ENCODE results near the gene PHC2. TPM values are rescaled to one million over a fixed set of nuclear protein-coding genes. Genes with fewer than 3 reads are reported as not detected.

The PHC2 gene, protein sequence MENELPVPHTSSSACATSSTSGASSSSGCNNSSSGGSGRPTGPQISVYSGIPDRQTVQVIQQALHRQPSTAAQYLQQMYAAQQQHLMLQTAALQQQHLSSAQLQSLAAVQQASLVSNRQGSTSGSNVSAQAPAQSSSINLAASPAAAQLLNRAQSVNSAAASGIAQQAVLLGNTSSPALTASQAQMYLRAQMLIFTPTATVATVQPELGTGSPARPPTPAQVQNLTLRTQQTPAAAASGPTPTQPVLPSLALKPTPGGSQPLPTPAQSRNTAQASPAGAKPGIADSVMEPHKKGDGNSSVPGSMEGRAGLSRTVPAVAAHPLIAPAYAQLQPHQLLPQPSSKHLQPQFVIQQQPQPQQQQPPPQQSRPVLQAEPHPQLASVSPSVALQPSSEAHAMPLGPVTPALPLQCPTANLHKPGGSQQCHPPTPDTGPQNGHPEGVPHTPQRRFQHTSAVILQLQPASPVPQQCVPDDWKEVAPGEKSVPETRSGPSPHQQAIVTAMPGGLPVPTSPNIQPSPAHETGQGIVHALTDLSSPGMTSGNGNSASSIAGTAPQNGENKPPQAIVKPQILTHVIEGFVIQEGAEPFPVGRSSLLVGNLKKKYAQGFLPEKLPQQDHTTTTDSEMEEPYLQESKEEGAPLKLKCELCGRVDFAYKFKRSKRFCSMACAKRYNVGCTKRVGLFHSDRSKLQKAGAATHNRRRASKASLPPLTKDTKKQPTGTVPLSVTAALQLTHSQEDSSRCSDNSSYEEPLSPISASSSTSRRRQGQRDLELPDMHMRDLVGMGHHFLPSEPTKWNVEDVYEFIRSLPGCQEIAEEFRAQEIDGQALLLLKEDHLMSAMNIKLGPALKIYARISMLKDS
- total RNA-seq, result 99.5 to 104 TPM (median 99.7 TPM) in 3 replicates

DNA sequence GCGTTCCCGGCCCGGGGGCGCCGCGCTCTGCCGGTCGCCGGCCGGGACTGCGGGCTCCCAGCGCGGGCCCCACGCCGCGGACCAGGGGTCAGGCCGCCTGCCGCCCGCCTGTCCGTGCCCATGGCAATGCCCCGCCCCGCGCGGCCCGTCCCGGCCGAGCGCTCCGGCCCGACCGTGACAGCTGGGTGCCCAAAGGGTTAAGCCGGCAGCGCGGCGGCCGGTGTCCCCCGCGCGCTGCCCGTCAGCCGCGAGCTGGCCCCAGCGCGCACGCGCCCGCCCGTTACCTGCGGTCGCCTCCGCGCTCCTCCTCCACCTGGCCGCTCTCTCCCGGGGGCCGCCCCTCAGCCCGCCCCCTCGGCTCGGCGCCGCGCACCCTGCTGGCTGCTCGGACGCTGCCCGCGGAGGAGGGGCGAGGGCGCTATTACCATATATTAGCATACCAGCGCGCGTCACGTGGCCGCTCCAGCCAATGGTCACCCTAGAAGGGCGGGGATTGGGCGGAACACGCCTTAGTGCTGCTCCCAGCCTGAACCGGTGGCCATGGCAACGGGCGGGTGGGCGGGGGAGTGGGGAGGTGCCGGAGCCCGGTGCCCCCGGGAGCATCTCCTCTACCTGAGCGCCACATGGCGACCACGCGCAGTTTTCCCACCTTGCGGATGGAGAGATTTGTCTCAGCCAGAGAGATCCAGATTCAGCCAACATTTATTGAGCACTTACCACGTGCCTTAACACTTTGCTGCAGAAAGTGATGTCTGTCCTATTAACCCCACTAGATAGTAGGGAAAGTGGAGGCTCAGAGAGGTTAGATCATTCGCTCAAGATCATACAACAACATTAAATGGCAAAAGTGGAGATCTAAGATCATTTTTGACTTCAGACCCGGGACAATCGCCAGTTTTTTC is at the start of gene PHC2:
Gene PHC2, minus strand, starts transcription at position 404 of the 902 bp plus-strand sequence. CDS start 55,556 bp downstream, outside the sequence.
- TF ChIP-seq, protein P1, sequence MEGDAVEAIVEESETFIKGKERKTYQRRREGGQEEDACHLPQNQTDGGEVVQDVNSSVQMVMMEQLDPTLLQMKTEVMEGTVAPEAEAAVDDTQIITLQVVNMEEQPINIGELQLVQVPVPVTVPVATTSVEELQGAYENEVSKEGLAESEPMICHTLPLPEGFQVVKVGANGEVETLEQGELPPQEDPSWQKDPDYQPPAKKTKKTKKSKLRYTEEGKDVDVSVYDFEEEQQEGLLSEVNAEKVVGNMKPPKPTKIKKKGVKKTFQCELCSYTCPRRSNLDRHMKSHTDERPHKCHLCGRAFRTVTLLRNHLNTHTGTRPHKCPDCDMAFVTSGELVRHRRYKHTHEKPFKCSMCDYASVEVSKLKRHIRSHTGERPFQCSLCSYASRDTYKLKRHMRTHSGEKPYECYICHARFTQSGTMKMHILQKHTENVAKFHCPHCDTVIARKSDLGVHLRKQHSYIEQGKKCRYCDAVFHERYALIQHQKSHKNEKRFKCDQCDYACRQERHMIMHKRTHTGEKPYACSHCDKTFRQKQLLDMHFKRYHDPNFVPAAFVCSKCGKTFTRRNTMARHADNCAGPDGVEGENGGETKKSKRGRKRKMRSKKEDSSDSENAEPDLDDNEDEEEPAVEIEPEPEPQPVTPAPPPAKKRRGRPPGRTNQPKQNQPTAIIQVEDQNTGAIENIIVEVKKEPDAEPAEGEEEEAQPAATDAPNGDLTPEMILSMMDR (IDR thresholded peaks at IDR 0.05; ENCODE audit: unreplicated experiment), result peak; percentile 16
- Mint-ChIP-seq H3K9me3 (no peaks in the 10 kb centered on the region), H3K27me3 (ENCODE audit: low read depth) (no peaks in the 10 kb centered on the region), H3K36me3 (no peaks in the 10 kb centered on the region), H3K4me3 (peak within 1 kb of the TSS; percentile 53), H3K4me1 (peaks cover 19% of the 10 kb centered on the region), H3K27ac (peak within 1 kb of the TSS; percentile 30)
- peak; percentile 97 for DNase-seq (ENCODE audit: low spot score in 2 of 2, unreplicated experiment in 2 of 2)

DNA sequence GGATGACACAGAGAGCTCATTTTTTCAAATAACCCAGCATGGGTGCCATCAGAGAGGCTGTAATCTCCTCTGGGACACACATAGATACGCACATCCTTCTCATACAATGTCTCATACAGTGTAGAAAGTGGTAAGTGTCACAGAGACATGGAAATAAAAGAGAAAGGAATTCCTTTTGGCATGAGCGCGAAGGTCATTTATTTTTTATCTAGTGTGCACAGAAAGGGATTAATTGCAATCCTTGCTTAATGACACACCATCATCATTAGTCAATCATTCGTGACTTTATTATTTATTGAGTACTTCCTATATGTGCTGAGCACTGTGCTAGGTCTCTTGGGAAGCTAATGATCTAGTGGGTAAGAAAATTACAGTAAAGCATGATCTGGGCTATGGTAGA is 46.6 kb upstream of the PHC2 start:
- Mint-ChIP-seq H3K27ac (no peak overlapping the region), H3K4me1 (peaks cover 8% of the 10 kb centered on the region), H3K36me3 (peaks cover 20% of the 10 kb centered on the region), H3K27me3 (ENCODE audit: low read depth) (no peaks in the 10 kb centered on the region), H3K9me3 (no peaks in the 10 kb centered on the region), H3K4me3 (no peak overlapping the region)
- DNase-seq (ENCODE audit: low spot score in 2 of 2, unreplicated experiment in 2 of 2), result no peak
- TF ChIP-seq, protein P1 (IDR thresholded peaks at IDR 0.05; ENCODE audit: unreplicated experiment), result no peak

DNA sequence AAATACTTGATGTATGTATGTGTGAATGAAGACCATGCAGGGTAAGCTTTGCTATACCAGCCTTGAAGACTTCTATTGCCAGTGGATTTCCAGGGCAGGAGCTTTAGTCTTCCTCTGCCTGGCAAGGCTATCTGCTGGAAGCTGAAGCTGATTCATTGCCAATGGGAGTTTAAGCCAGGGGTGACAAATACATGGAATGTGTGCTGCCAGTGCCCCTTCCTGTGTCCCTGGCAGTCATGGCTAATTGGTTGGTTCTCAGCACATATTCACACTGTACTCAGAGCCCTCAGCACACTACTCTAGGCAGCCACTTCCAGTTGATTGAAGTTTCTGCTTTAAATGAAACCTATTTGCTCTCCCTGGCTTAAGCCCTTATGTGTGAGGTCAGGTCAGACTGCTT is 43.0 kb upstream of the PHC2 start:
- H3K27ac Mint-ChIP-seq, result no peak overlapping the region
- peak overlapping the region; percentile 84 for H3K4me3 Mint-ChIP-seq
- peaks cover 17% of the 10 kb centered on the region for H3K4me1 Mint-ChIP-seq
- no peaks in the 10 kb centered on the region for H3K9me3 Mint-ChIP-seq
- peaks cover 1% of the 10 kb centered on the region for H3K36me3 Mint-ChIP-seq
- H3K27me3 Mint-ChIP-seq (ENCODE audit: low read depth), result no peaks in the 10 kb centered on the region
- DNase-seq (ENCODE audit: low spot score in 2 of 2, unreplicated experiment in 2 of 2), result no peak
- TF ChIP-seq, protein P1 (IDR thresholded peaks at IDR 0.05; ENCODE audit: unreplicated experiment), result no peak

DNA sequence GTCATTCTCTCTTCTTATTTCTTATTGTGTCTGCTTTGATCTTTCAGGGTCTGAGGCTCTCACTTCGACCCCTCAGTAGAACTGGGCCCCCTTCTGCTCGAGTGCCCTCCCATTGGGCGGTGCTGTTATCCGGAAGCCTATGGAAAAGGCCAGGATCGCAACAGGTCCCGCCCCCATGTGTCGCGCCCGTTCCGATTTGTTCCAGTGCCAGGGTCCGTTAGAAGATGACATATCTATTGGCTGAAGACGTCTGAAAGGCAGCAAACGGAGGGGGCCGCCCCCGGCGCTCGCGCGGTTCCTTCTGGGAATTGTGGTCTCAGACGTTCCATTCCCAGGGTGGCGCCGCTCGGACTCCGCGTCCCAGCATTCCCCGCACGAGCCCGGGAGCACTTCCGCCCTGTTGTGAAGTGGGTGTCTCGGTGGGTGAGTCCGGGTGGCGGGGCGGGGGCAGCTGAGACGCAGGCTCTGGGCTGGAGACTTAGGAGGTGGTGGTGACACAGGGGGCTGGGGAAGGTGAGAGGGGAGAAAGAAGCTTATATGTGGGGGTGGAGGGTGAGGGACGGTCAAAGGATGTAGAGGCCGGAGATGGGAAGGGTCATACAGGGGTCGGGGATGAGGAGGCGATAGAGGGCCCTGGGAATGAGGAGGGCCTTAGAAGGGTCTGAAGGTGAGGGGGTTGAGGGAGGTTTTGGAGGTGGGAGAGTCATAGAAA is 41.5 kb upstream of the PHC2 start, which contains the start of gene ZSCAN20:
Gene ZSCAN20, plus strand, starts transcription at position 377 of the 712 bp plus-strand sequence. CDS start 6,644 bp downstream, outside the sequence.
- Mint-ChIP-seq H3K4me1 (peaks cover 17% of the 10 kb centered on the region), H3K27ac (peak within 1 kb of the TSS; percentile 74), H3K9me3 (no peaks in the 10 kb centered on the region), H3K36me3 (peaks cover 1% of the 10 kb centered on the region), H3K27me3 (ENCODE audit: low read depth) (no peaks in the 10 kb centered on the region), H3K4me3 (peak within 1 kb of the TSS; percentile 84)
- TF ChIP-seq, protein P1 (IDR thresholded peaks at IDR 0.05; ENCODE audit: unreplicated experiment), result no peak
- DNase-seq (ENCODE audit: low spot score in 2 of 2, unreplicated experiment in 2 of 2), result peak; percentile 93 to 97

All from mesothelial cell of epicardium (in vitro differentiated cells).